Neural cell (in vitro differentiated cells): ENCODE data around the gene LMOD3. TPM values are rescaled to one million over a fixed set of nuclear protein-coding genes. Genes with fewer than 3 reads are reported as not detected.

ENCODE experiments used
- H2AFZ ChIP-seq: fragments of 200-600, 300-800 bp; sonication (generic), shearing (Covaris generic); 2 replicates; pipeline ENCODE4 v1.6.0; 2014; ENCODE audit warnings: low read depth, mild to moderate bottlenecking, antibody characterized with exemption, low read length, moderate library complexity
- H3F3A ChIP-seq: fragments of 200-600 bp; shearing (Covaris generic); 2 replicates; pipeline ENCODE4 v1.6.1; 2016; ENCODE audit warnings: mild to moderate bottlenecking, moderate library complexity, mixed read lengths, antibody characterized with exemption, low read length; ENCODE audit not compliant: insufficient read depth, poor library complexity, severe bottlenecking
- H3K27ac ChIP-seq: fragments of 200-600, 300-800 bp; sonication (generic), shearing (Covaris generic); 2 replicates; pipeline ENCODE4 v1.5.1; 2014; ENCODE audit warnings: mild to moderate bottlenecking, low read length, moderate library complexity
- H3K27me3 ChIP-seq: fragments of 300-800, 200-600 bp; sonication (generic), shearing (Covaris generic); 2 replicates; pipeline ENCODE4 v1.6.0; 2014; ENCODE audit warnings: mild to moderate bottlenecking, low read depth, low read length, moderate library complexity; ENCODE audit not compliant: insufficient read depth
- H3K36me3 ChIP-seq: fragments of 300-800, 200-600 bp; sonication (generic), shearing (Covaris generic); 2 replicates; pipeline ENCODE4 v1.5.1; 2014; ENCODE audit warnings: mild to moderate bottlenecking, antibody characterized with exemption, low read length, moderate library complexity; ENCODE audit not compliant: insufficient read depth
- H3K4me2 ChIP-seq: fragments of 300-800, 200-600 bp; sonication (generic), shearing (Covaris generic); 2 replicates; pipeline ENCODE4 v1.6.0; 2014; ENCODE audit warnings: mild to moderate bottlenecking, low read length
- H3K4me3 ChIP-seq: fragments of 300-800, 200-600 bp; sonication (generic), shearing (Covaris generic); 2 replicates; pipeline ENCODE4 v1.5.1; 2014; ENCODE audit warnings: mild to moderate bottlenecking, low read length, moderate library complexity
- H3K79me2 ChIP-seq: fragments of 200-600 bp; shearing (Covaris generic); replicated peaks from 2 replicates; pipeline ENCODE4 v1.6.0; 2014; ENCODE audit warnings: mild to moderate bottlenecking, low read length, moderate library complexity; ENCODE audit not compliant: insufficient read depth
- H3K9ac ChIP-seq: fragments of 300-800, 200-600 bp; sonication (generic), shearing (Covaris generic); 2 replicates; pipeline ENCODE4 v1.6.1; 2016; ENCODE audit warnings: mild to moderate bottlenecking, low read length, mixed read lengths
- H3K9me2 ChIP-seq: fragments of 200-600 bp; shearing (Covaris generic); 2 replicates; pipeline ENCODE4 v1.6.1; 2016; ENCODE audit warnings: mild to moderate bottlenecking, low read length, mixed read lengths; ENCODE audit not compliant: insufficient read depth
- H3K9me3 ChIP-seq: fragments of 200-600, 300-800 bp; sonication (generic), shearing (Covaris generic); 2 replicates; pipeline ENCODE4 v1.6.1; 2016; ENCODE audit warnings: mild to moderate bottlenecking, mixed run types, low read length, moderate library complexity, mixed read lengths
- H4K20me1 ChIP-seq: fragments of 200-600 bp; shearing (Covaris generic); 2 replicates; pipeline ENCODE4 v1.6.1; 2016; ENCODE audit warnings: mild to moderate bottlenecking, mixed run types; ENCODE audit not compliant: insufficient read depth
- EP300 ChIP-seq: fragments of 450-650 bp; conservative IDR thresholded peaks from 2 replicates; pipeline ENCODE4 v1.6.1; 2014; ENCODE audit warnings: antibody characterized with exemption, mild to moderate bottlenecking, moderate library complexity; ENCODE audit not compliant: poor library complexity, severe bottlenecking
- EZH2 ChIP-seq: fragments of 200-600, 300-800 bp; shearing (Covaris generic), sonication (generic); IDR thresholded peaks from 2 replicates; pipeline ENCODE4 v1.6.1; 2014; ENCODE audit warnings: antibody characterized with exemption, low read length, borderline replicate concordance, mild to moderate bottlenecking; ENCODE audit not compliant: insufficient read depth, poor library complexity, severe bottlenecking
- MXI1 ChIP-seq: fragments of 450-650 bp; conservative IDR thresholded peaks from 2 replicates; pipeline ENCODE4 v1.6.1; 2014; ENCODE audit warnings: antibody characterized with exemption, mild to moderate bottlenecking; ENCODE audit not compliant: poor library complexity, severe bottlenecking
- POLR2AphosphoS5 ChIP-seq: IDR thresholded peaks from 2 replicates; pipeline ENCODE4 v1.6.1; 2012
- RAD21 ChIP-seq: fragments of 450-650 bp; conservative IDR thresholded peaks from 2 replicates; pipeline ENCODE4 v1.6.1; 2014; ENCODE audit warnings: antibody characterized with exemption, mild to moderate bottlenecking, moderate library complexity
- REST ChIP-seq: IDR thresholded peaks from 2 replicates; pipeline ENCODE4 v1.6.1; 2012; ENCODE audit warnings: borderline replicate concordance
- SMC3 ChIP-seq: fragments of 450-650 bp; conservative IDR thresholded peaks from 2 replicates; pipeline ENCODE4 v1.6.1; 2014; ENCODE audit warnings: antibody characterized with exemption, mild to moderate bottlenecking, moderate library complexity; ENCODE audit not compliant: poor library complexity
- TAF1 ChIP-seq: IDR thresholded peaks from 2 replicates; pipeline ENCODE4 v1.6.1; 2012; ENCODE audit warnings: low read depth
- polyA plus RNA-seq: library from polyadenylated mRNA; depleted of rRNA; stranded (reverse); fragments of >200 nt; gene quantifications from 2 replicates; pipeline ENCODE4 v1.2.3, GENCODE V29; 2014
- TF ChIP-seq, protein P1 (sequence below): fragments of 450-650 bp; IDR thresholded peaks from 2 replicates; pipeline ENCODE4 v1.5.1; 2014; ENCODE audit warnings: antibody characterized with exemption, mild to moderate bottlenecking, moderate library complexity; ENCODE audit not compliant: poor library complexity, severe bottlenecking

The LMOD3 gene
- polyA plus RNA-seq, 1 donor from 2014 or later, result not detected

- no peaks in the 10 kb centered on the region for H3K79me2 ChIP-seq
- no peak overlapping the region for H3K4me2 ChIP-seq
- H3K27ac ChIP-seq, result no peak overlapping the region
- H4K20me1 ChIP-seq, result no peaks in the 10 kb centered on the region
- H3K9me3 ChIP-seq, result no peaks in the 10 kb centered on the region
- no peak overlapping the region for H3K4me3 ChIP-seq
- no peak overlapping the region for H2AFZ ChIP-seq
- TF ChIP-seq EZH2 (no peak), RAD21 (no peak), SMC3 (no peak), EP300 (no peak), POLR2AphosphoS5 (no peak), MXI1 (no peak), TAF1 (no peak), REST (no peak)
- TF ChIP-seq, protein P1, sequence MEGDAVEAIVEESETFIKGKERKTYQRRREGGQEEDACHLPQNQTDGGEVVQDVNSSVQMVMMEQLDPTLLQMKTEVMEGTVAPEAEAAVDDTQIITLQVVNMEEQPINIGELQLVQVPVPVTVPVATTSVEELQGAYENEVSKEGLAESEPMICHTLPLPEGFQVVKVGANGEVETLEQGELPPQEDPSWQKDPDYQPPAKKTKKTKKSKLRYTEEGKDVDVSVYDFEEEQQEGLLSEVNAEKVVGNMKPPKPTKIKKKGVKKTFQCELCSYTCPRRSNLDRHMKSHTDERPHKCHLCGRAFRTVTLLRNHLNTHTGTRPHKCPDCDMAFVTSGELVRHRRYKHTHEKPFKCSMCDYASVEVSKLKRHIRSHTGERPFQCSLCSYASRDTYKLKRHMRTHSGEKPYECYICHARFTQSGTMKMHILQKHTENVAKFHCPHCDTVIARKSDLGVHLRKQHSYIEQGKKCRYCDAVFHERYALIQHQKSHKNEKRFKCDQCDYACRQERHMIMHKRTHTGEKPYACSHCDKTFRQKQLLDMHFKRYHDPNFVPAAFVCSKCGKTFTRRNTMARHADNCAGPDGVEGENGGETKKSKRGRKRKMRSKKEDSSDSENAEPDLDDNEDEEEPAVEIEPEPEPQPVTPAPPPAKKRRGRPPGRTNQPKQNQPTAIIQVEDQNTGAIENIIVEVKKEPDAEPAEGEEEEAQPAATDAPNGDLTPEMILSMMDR, result no peak
- no peaks in the 10 kb centered on the region for H3K27me3 ChIP-seq
- H3F3A ChIP-seq, result no peaks in the 10 kb centered on the region
- no peak overlapping the region for H3K9ac ChIP-seq
- H3K9me2 ChIP-seq, result no peaks in the 10 kb centered on the region
- peaks cover 11% of the 10 kb centered on the region for H3K36me3 ChIP-seq
Observed at GRCh38 chr3:69107841-69108240, 14.6 kb downstream of the LMOD3 start.

DNA sequence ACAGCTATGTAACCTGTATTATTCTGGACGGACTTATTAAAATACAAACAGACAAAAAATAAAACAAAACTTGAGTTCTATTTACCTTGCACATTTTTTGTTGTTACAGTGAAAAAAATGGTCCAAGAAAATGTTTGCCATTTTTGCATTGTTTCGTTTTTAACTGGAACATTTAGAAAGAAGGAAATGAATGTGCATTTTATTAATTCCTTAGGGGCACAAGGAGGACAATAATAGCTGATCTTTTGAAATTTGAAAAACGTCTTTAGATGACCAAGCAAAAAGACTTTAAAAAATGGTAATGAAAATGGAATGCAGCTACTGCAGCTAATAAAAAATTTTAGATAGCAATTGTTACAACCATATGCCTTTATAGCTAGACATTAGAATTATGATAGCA lies 17.1 kb downstream of the LMOD3 start:
- Histone ChIP-seq H4K20me1 (no peaks in the 10 kb centered on the region), H3K9me2 (no peaks in the 10 kb centered on the region), H3K4me2 (no peak overlapping the region), H3F3A (no peaks in the 10 kb centered on the region), H2AFZ (no peak overlapping the region), H3K27me3 (no peaks in the 10 kb centered on the region), H3K36me3 (peaks cover 19% of the 10 kb centered on the region), H3K79me2 (no peaks in the 10 kb centered on the region), H3K27ac (no peak overlapping the region), H3K9me3 (no peaks in the 10 kb centered on the region), H3K9ac (no peak overlapping the region), H3K4me3 (no peak overlapping the region)
- TF ChIP-seq MXI1 (no peak), REST (no peak), SMC3 (no peak), POLR2AphosphoS5 (no peak), RAD21 (no peak), EP300 (no peak), TAF1 (no peak), EZH2 (no peak)
- TF ChIP-seq, protein P1, result no peak
